ENCODE measurements around the gene GFRA1.

DNA sequence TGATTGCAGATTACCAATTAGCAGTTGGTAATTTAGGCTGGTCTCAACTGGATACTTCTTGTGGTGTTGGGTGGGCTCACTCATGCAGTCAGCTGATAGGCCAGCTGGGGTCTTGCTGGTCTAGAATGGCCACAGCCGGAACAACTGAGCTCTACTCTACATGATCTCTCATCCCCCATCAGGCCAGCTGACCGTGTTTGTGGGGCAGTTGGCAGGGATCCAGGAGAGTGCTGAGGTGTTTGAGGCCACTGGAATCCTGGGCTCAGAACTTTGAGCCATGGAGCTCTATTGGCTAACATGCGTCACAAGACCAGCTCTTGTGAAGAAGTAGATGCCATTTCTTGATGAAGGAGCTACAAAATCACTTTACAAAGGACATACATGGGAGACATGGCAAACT, 242.4 kb downstream of the GFRA1 start:
- TF ChIP-seq EZH2 (IDR thresholded peaks at IDR 0.05; ENCODE audit: borderline replicate concordance, low read depth, low read length, severe bottlenecking): no peak
- TF ChIP-seq CTCF (IDR thresholded peaks at IDR 0.05; ENCODE audit: borderline replicate concordance, extremely low read depth, low read length, poor library complexity, severe bottlenecking): no peak
